ENCODE results near the gene KCND2.
A peak's percentile ranks its signal among the peaks of the same experiment; 100 is the strongest.

Gene KCND2

DNA sequence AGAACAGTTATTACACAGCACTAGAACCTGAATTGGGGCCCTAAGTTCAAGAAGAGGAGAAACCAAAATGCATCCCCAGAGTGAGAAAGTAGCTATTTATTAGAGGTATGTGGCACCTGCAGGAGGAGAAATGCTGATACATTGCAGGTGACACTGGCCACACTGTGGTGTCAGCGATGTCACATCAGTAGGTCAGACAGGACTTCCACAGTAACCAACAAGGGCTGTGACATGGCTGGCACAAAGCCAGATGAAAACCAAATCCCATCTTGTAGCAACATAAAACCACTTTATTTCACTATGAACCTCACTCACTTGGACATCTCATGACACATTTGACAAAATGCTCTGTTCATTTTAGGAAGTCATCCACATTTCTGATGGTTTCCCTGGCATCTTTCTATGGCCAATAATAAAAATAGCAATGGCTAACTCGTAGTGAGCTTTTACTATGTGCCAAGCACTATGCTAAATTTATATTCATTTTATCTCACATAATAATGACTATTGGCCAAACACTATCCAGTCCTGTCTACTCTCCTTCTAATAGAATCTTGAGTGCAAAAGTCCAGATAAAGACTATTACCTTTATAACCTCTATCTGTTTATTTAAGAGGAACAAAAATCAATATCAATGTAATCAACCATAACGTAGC, 430.7 kb downstream of the KCND2 start:
- DNase-seq (ENCODE audit: low read depth) = no peak
- no peak overlapping the region for H3K4me3 ChIP-seq (ENCODE audit: control insufficient read depth, low read depth, low read length)
- TF ChIP-seq, protein P1, sequence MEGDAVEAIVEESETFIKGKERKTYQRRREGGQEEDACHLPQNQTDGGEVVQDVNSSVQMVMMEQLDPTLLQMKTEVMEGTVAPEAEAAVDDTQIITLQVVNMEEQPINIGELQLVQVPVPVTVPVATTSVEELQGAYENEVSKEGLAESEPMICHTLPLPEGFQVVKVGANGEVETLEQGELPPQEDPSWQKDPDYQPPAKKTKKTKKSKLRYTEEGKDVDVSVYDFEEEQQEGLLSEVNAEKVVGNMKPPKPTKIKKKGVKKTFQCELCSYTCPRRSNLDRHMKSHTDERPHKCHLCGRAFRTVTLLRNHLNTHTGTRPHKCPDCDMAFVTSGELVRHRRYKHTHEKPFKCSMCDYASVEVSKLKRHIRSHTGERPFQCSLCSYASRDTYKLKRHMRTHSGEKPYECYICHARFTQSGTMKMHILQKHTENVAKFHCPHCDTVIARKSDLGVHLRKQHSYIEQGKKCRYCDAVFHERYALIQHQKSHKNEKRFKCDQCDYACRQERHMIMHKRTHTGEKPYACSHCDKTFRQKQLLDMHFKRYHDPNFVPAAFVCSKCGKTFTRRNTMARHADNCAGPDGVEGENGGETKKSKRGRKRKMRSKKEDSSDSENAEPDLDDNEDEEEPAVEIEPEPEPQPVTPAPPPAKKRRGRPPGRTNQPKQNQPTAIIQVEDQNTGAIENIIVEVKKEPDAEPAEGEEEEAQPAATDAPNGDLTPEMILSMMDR (conservative IDR thresholded peaks at IDR 0.05; ENCODE audit: control insufficient read depth, insufficient read depth, low read depth, low read length) = no peak

DNA sequence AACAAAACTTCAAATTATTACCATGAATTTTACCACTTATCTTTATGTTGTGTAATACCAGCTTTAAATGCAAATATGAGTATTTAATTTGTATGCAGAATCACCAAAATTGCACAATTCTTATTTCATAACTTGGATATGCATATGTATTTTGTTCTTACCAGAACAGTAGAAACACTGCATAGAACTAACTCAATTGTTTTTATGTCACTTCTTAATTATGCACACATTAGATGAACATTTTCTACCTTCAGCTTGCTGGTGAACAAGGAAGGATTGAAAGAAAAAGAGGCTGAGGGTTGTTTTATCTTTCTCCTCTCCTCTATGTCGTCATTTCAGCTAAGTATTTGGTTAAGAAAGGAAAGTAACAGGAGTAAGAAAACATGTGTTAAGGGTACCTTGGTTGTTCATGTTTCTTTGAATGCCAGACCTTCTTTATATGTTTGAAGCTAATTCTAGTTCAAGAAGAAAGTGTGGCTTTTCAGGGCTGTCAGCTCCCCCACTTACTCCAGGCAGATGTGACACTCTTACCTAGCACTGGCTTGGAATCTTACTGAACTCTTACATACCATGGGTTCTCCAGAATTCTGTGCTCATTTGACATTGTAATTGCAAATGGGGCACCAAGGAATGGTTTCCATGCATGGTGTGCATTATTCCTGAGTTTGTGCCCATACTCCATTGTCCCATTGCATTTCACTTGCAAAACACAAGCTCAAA, 436.4 kb downstream of the KCND2 start:
- H3K4me3 ChIP-seq (ENCODE audit: control insufficient read depth, low read depth, low read length) = no peak overlapping the region
- TF ChIP-seq, protein P1 (conservative IDR thresholded peaks at IDR 0.05; ENCODE audit: control insufficient read depth, insufficient read depth, low read depth, low read length) = no peak
- no peak for DNase-seq (ENCODE audit: low read depth)

DNA sequence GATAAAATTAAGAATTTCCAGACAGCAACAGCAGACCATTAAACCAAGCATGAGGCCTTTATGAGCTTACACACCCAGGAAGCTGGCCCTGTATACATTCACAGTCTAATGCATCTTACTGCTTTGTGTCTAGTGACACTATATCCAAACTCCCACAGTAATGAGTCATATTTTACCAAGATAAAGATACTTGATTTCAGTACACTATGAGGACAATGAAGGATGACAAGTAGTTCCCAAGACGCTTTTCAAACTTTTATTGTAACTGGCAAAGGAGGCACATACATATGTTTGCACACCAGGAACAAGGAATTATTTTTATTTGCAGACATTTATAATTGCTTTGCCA, 437.0 kb downstream of the KCND2 start:
- H3K4me3 ChIP-seq (ENCODE audit: control insufficient read depth, low read depth, low read length) = no peak overlapping the region
- TF ChIP-seq, protein P1 (conservative IDR thresholded peaks at IDR 0.05; ENCODE audit: control insufficient read depth, insufficient read depth, low read depth, low read length) = no peak
- no peak for DNase-seq (ENCODE audit: low read depth)

- no peak overlapping the region for H3K4me3 ChIP-seq (ENCODE audit: control insufficient read depth, low read depth, low read length)
- TF ChIP-seq, protein P1 (conservative IDR thresholded peaks at IDR 0.05; ENCODE audit: control insufficient read depth, insufficient read depth, low read depth, low read length) = no peak
Measured at GRCh38 chr7:120714945-120715344, 442.0 kb downstream of the KCND2 start.

DNA sequence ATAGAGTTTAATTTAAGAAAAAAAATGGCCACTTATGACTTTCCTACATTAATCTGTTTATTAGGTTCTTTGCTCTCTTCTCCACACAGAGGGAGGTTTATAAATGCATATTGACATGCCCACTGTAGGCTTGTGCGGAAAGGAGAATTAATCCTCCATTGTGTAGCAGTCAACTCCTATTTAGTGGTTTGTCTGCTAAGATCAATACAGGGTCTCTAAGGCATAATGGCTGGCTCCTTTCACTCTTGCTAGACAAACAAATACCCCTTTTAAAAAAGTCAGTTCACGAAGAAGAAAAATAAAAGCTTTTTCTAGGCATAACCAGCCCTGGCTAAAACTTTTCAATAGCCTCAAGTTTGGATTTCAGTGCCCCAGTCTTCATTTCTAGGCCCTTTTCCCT, 443.3 kb downstream of the KCND2 start:
- DNase-seq (ENCODE audit: low read depth) = no peak
- H3K4me3 ChIP-seq (ENCODE audit: control insufficient read depth, low read depth, low read length) = no peak overlapping the region
- TF ChIP-seq, protein P1 (conservative IDR thresholded peaks at IDR 0.05; ENCODE audit: control insufficient read depth, insufficient read depth, low read depth, low read length) = no peak

More at GRCh38 chr7:120714945-120715344, 442.0 kb downstream of the KCND2 start:
- DNase-seq (ENCODE audit: low read depth) = peak; percentile 42

GRCh38 chr7:120717166-120717565, 444.2 kb downstream of the KCND2 start:
- TF ChIP-seq, protein P1 (conservative IDR thresholded peaks at IDR 0.05; ENCODE audit: control insufficient read depth, insufficient read depth, low read depth, low read length) = no peak
- no peak for DNase-seq (ENCODE audit: low read depth)
- H3K4me3 ChIP-seq (ENCODE audit: control insufficient read depth, low read depth, low read length) = no peak overlapping the region

Data from fibroblast of mammary gland (primary cell).